Activated CD8-positive, alpha-beta memory T cell treated with anti-CD3 and anti-CD28 coated beads, Interleukin-2, amount 10 ng/mL, durations not matched to agents 7 days and 5 days (primary cell): ENCODE data around the gene PRKD2. TPM values are rescaled to one million over a fixed set of nuclear protein-coding genes. Genes with fewer than 3 reads are reported as not detected.

Source experiments
- ATAC-seq: fragments of 150-1000 bp; cut with Tn5 transposase; one replicate; pipeline ENCODE4 v1.10.0; 2021; ENCODE audit warnings: moderate library complexity
- CTCF ChIA-PET: fragments of 350-600 bp; sonication (Branson Sonifier 250); formaldehyde crosslinking; loops from one replicate; lab custom pipeline; 2021; ENCODE audit warnings: antibody characterized with exemption; lab: Charles Lee
- DNase-seq: peaks from one replicate; pipeline ENCODE4 v3.0.0-alpha.2; 2020
- H3K27ac Mint-ChIP-seq: one replicate; pipeline ENCODE4 v1.8.0; 2021; ENCODE audit warnings: mild to moderate bottlenecking, mixed read lengths
- H3K27me3 Mint-ChIP-seq: one replicate; pipeline ENCODE4 v1.8.0; 2021; ENCODE audit warnings: mixed read lengths
- H3K36me3 Mint-ChIP-seq: one replicate; pipeline ENCODE4 v1.8.0; 2021; ENCODE audit warnings: mild to moderate bottlenecking, mixed read lengths
- H3K4me1 Mint-ChIP-seq: one replicate; pipeline ENCODE4 v1.8.0; 2021; ENCODE audit warnings: mixed read lengths
- H3K4me3 Mint-ChIP-seq: one replicate; pipeline ENCODE4 v1.8.0; 2021; ENCODE audit warnings: mild to moderate bottlenecking, moderate library complexity, mixed read lengths
- H3K9me3 Mint-ChIP-seq: one replicate; pipeline ENCODE4 v1.8.0; 2022; ENCODE audit warnings: low read depth, mixed read lengths
- total RNA-seq, 2 experiments: library from RNA; stranded (reverse); gene quantifications; one replicate each; pipeline ENCODE4 v1.2.3, GENCODE V29; 2021

PRKD2 gene
- total RNA-seq, 2 experiments from 2014 or later, result 147 to 187 TPM

DNA sequence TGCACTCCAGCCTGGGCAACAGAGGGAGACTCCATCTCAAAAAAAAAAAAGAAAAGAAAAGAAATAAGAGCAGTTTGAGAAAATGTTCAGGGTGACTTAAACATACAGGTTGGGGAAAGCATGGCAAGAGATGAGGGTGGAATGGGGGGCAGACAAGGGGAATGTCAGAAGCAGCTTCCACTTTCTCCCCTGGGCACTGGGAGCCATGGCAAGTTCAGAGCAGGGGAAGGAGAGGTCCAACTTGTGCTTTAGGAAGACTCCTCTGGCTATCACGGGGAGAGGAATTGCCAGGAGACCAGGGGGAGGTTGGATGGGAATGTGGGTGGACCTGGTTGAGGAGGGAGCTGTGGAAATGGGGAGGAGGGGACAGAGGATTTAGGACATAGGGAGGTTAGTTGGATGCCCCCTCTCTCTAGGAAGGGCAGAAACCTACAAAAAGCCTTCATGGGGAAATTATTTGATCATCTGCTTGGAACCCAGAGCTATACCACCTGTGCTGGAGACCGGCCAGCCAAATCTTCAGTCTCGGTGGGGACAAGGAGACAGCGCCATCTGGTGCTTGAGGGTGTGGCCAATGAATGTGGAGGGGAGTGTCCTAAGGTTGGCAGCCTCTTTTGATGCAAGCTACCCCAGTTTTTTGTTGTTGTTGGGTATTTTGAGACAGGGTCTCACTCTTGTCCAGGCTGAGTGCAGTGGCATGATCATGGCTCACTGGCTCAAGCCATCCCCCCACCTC lies 36.7 kb upstream of the PRKD2 start:
- Mint-ChIP-seq H3K27ac (no peak overlapping the region), H3K27me3 (no peaks in the 10 kb centered on the region), H3K4me3 (no peak overlapping the region), H3K9me3 (no peaks in the 10 kb centered on the region), H3K36me3 (peaks cover 7% of the 10 kb centered on the region), H3K4me1 (peaks cover 26% of the 10 kb centered on the region)
- peak; percentile 84 for ATAC-seq
- CTCF ChIA-PET, result interaction anchor here (0.6 to 11.9 kb wide), 51 partner anchors 8 to 442 kb away, joined by 3 to 203 read pairs (median 5); partner anchors contain the start of genes CALM3, DACT3, FKRP and GNG8
- DNase-seq, result peak; percentile 85

DNA sequence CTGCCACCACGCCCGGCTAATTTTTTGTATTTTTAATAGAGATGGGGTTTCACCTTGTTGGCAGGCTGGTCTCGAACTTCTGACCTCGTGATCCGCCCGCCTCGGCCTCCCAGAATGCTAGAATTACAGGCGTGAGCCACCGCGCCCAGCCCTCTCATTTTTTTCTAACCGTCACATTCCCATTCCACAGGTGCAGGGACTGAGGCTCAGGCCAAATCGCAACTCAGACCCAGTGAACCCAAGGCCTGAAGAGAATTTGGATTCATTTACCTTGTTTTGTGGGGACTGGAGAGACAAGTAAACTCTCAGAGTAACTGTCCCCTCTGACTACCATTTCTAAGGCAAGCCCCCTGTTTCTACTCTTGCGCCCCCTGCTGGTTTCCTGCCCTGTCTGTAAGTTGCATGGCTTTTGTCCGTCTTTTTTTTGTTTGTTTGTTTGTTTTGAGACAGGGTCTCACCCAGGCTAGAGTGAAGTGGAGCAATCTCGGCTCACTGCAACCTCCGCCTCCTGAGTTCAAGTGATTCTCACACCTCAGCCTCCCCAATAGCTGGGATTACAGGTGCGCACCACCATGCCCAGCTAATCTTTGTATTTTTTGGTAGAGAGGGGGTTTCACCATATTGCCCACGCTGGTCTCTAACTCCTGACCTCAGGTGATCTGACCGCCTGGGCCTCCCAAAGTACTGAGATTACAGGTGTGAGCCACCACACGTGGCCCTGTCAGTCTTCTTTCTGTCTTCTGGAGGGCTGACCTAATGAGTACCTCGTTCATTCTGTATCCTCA lies 31.6 kb upstream of the PRKD2 start:
- Mint-ChIP-seq H3K9me3 (no peaks in the 10 kb centered on the region), H3K27ac (no peak overlapping the region), H3K36me3 (peaks cover 6% of the 10 kb centered on the region), H3K4me1 (peaks cover 39% of the 10 kb centered on the region), H3K4me3 (no peak overlapping the region), H3K27me3 (no peaks in the 10 kb centered on the region)
- peak; percentile 87 for DNase-seq
- peak; percentile 17 for ATAC-seq
- CTCF ChIA-PET, result interaction anchor here (0.7 to 11.9 kb wide), 21 partner anchors 13 to 123 kb away, joined by 3 to 203 read pairs (median 4); partner anchors contain the start of genes AP2S1, DACT3 and SLC1A5

GRCh38 chr19:46746281-46747057 lies 29.6 kb upstream of the PRKD2 start, which contains the start of gene STRN4:
Gene STRN4 (minus strand): TSS chr19:46746450. CDS start chr19:46746430, 20 bp downstream.
- Mint-ChIP-seq H3K9me3 (no peaks in the 10 kb centered on the region), H3K4me3 (peak within 1 kb of the TSS; percentile 94), H3K27ac (peak within 1 kb of the TSS; percentile 86), H3K27me3 (no peaks in the 10 kb centered on the region), H3K36me3 (peaks cover 6% of the 10 kb centered on the region), H3K4me1 (peaks cover 52% of the 10 kb centered on the region)
- ATAC-seq (peak; percentile 77), DNase-seq (peak; percentile 68)
- CTCF ChIA-PET, result interaction anchor here (1.1 to 1.9 kb wide), 2 partner anchors 7 to 11 kb away, joined by 3 to 11 read pairs; no protein-coding TSS in a partner anchor

GRCh38 chr19:46745521-46746280 lies 28.8 kb upstream of the PRKD2 start, which contains the start of gene FKRP:
Gene FKRP (plus strand): TSS chr19:46746057. CDS start chr19:46755451, 9,394 bp downstream.
- peaks cover 52% of the 10 kb centered on the region for H3K4me1 Mint-ChIP-seq
- peak within 1 kb of the TSS; percentile 94 for H3K4me3 Mint-ChIP-seq
- H3K27ac Mint-ChIP-seq, result peak within 1 kb of the TSS; percentile 86
- CTCF ChIA-PET, result interaction anchor here (0.9 to 1.9 kb wide), 4 partner anchors 8 to 95 kb away, joined by 3 to 11 read pairs (median 6); no protein-coding TSS in a partner anchor
- no peaks in the 10 kb centered on the region for H3K27me3 Mint-ChIP-seq
- H3K9me3 Mint-ChIP-seq, result no peaks in the 10 kb centered on the region
- DNase-seq (peak; percentile 55), ATAC-seq (peak; percentile 59)
- H3K36me3 Mint-ChIP-seq, result peaks cover 5% of the 10 kb centered on the region

- Mint-ChIP-seq H3K4me3 (peak overlapping the region; percentile 94), H3K27me3 (no peaks in the 10 kb centered on the region), H3K36me3 (peaks cover 4% of the 10 kb centered on the region), H3K9me3 (no peaks in the 10 kb centered on the region), H3K27ac (peak overlapping the region; percentile 86), H3K4me1 (peaks cover 53% of the 10 kb centered on the region)
- ATAC-seq (no peak), DNase-seq (no peak)
- CTCF ChIA-PET, result interaction anchor here (0.9 to 2.4 kb wide), 6 partner anchors 9 to 95 kb away, joined by 3 to 11 read pairs (median 8); no protein-coding TSS in a partner anchor
Observed at GRCh38 chr19:46745030-46745429, 28.1 kb upstream of the PRKD2 start.

GRCh38 chr19:46744005-46744691 lies 27.2 kb upstream of the PRKD2 start:
- peak overlapping the region; percentile 94 for H3K4me3 Mint-ChIP-seq
- peak overlapping the region; percentile 40 for H3K27ac Mint-ChIP-seq
- CTCF ChIA-PET, result interaction anchor here (1.4 to 2.4 kb wide), 5 partner anchors 10 to 96 kb away, joined by 3 to 11 read pairs (median 9); no protein-coding TSS in a partner anchor

DNA sequence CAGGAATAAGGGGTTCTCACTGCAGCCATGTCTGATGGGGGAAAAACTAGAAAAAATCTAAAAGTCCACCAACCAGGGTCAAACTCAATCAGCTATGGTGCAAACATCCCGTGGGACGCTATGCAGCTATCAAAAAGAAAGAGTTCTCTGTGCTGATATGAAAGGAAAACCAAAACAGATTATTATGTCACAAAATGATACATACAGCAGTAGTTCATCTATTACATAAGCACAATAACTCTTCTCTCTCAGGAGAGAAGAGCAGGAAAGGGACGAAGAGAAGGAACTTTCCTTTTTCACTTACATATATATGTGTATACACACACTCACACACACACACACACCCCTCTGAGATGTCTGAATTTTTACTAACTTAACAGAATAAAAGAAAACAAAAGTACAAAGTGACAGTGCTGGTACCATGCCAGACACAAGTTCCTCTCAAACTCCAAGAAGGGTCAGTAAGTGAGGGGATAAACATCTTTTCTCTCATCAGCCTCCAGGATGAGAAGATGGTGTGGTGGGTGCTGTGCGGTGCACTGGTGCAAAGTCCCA lies 26.1 kb upstream of the PRKD2 start:
- no peaks in the 10 kb centered on the region for H3K9me3 Mint-ChIP-seq
- no peak overlapping the region for H3K4me3 Mint-ChIP-seq
- CTCF ChIA-PET, result interaction anchor here (1.1 to 2.8 kb wide), 6 partner anchors 10 to 41 kb away, joined by 3 to 19 read pairs (median 8); no protein-coding TSS in a partner anchor
- H3K4me1 Mint-ChIP-seq, result peaks cover 48% of the 10 kb centered on the region
- no peak for DNase-seq
- peaks cover 5% of the 10 kb centered on the region for H3K36me3 Mint-ChIP-seq
- H3K27ac Mint-ChIP-seq, result peak overlapping the region; percentile 0
- ATAC-seq, result no peak
- no peaks in the 10 kb centered on the region for H3K27me3 Mint-ChIP-seq

More at GRCh38 chr19:46744005-46744691, 27.2 kb upstream of the PRKD2 start:
- Mint-ChIP-seq H3K27me3 (no peaks in the 10 kb centered on the region), H3K4me1 (peaks cover 52% of the 10 kb centered on the region), H3K36me3 (peaks cover 5% of the 10 kb centered on the region), H3K9me3 (no peaks in the 10 kb centered on the region)
- ATAC-seq (no peak), DNase-seq (no peak)

DNA sequence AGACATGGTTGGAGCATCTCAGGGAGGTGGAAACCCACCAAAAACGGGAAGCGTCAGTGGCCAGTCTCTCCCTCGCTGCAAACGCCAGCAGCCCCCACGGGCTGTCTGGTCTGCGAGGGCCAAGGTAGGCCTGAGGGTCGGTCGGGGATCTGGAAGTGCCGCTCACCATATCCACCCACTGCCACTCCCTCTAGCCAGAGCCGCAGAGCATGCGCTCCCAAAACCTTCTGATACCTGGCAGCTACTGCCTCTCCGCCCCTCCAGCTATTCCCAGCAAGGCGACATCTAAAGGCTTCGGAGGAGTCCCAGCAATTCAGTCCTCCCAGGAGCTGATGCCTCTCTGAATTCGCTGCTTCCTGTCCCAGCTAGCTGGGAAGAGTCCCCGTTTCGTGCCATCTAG lies 24.5 kb upstream of the PRKD2 start:
- CTCF ChIA-PET, result interaction anchor here (0.5 to 2.8 kb wide), 7 partner anchors 9 to 160 kb away, joined by 3 to 19 read pairs (median 3); no protein-coding TSS in a partner anchor
- no peaks in the 10 kb centered on the region for H3K9me3 Mint-ChIP-seq
- H3K27ac Mint-ChIP-seq, result no peak overlapping the region
- ATAC-seq (no peak), DNase-seq (no peak)
- peaks cover 38% of the 10 kb centered on the region for H3K4me1 Mint-ChIP-seq
- H3K27me3 Mint-ChIP-seq, result no peaks in the 10 kb centered on the region
- H3K4me3 Mint-ChIP-seq, result no peak overlapping the region
- H3K36me3 Mint-ChIP-seq, result peaks cover 8% of the 10 kb centered on the region

DNA sequence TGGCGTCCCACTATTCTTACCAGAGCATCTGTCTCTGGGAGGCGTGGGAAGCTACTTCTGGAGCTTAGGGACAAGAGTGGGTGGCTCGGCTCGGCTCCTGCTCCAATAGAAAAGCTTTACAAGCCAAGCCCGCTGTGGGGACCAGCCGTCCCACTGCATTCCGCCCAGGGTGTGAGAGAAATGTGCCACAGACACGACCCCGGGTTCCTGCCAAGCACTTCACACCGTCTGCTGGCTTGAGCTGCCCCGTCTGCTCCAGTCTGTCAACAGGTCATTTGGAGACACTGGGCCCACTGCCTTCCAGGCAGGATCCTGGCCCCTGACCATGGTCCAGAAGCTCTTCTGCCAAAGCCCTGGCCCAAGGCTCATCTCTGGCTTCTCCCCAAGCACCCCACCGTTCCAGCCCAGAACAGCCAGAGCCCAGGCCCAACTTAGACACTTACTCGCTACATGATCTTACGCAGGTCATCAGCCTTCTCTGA lies 22.4 kb upstream of the PRKD2 start:
- Mint-ChIP-seq H3K27me3 (no peaks in the 10 kb centered on the region), H3K9me3 (no peaks in the 10 kb centered on the region), H3K4me3 (no peak overlapping the region), H3K36me3 (peaks cover 9% of the 10 kb centered on the region), H3K4me1 (peaks cover 25% of the 10 kb centered on the region), H3K27ac (peak overlapping the region; percentile 5)
- ATAC-seq (no peak), DNase-seq (no peak)
- CTCF ChIA-PET, result interaction anchor here (1.0 kb wide), 1 partner anchor 14 kb away, joined by 3 read pairs; no protein-coding TSS in a partner anchor

DNA sequence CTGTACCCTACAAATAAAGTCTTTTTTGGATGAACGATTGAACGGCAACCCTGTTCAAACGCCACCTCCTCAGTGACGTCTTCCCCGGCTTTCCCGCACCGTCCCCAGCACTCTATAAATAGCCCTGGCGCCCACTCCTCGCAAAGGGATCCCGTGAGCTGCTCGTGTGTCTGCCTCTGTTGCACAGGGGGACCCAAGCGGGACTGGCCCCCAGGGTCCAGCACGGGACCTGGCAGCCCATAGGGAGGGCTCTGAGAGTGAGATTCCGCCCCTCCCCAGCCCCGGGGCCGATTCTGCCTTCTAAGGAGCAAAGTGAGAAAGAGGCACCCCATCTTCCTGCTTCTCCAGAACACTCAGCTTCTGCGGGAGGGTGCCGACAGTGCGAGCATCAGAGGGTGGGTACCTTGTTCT lies 20.9 kb upstream of the PRKD2 start:
- H3K9me3 Mint-ChIP-seq, result no peaks in the 10 kb centered on the region
- DNase-seq (no peak), ATAC-seq (no peak)
- no peak overlapping the region for H3K27ac Mint-ChIP-seq
- no peaks in the 10 kb centered on the region for H3K27me3 Mint-ChIP-seq
- peaks cover 13% of the 10 kb centered on the region for H3K4me1 Mint-ChIP-seq
- H3K4me3 Mint-ChIP-seq, result no peak overlapping the region
- CTCF ChIA-PET, result interaction anchor here (0.6 to 1.7 kb wide), 6 partner anchors 9 to 362 kb away, joined by 3 to 9 read pairs (median 3); no protein-coding TSS in a partner anchor
- peaks cover 14% of the 10 kb centered on the region for H3K36me3 Mint-ChIP-seq

DNA sequence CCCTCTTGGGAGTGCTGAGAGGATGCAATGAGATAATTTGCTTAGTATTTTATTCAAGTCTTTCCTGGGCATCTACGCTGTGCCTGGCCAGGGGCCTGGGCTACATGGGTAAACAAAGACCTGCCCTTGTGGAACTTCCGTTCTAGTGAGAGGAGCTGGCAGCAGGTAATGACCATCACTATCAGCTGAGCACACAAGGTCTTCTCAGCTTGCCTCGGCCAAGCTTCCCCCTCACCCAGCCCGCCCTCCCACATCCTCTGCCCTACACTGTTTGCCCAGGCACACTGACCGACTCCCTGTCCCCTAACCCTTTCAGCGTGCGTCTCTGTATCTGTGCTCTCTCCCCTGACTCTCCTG lies 20.4 kb upstream of the PRKD2 start:
- CTCF ChIA-PET, result interaction anchor here (0.6 to 1.7 kb wide), 5 partner anchors 9 to 82 kb away, joined by 3 to 9 read pairs (median 3); no protein-coding TSS in a partner anchor
- Mint-ChIP-seq H3K4me1 (peaks cover 14% of the 10 kb centered on the region), H3K27me3 (no peaks in the 10 kb centered on the region), H3K9me3 (no peaks in the 10 kb centered on the region), H3K4me3 (no peak overlapping the region), H3K27ac (no peak overlapping the region), H3K36me3 (peaks cover 17% of the 10 kb centered on the region)
- ATAC-seq, result no peak
- no peak for DNase-seq
